SK-N-SH (cell line): ENCODE results near the gene PCED1A. TPM values are rescaled to one million over a fixed set of nuclear protein-coding genes. Genes with fewer than 3 reads are reported as not detected.

Experiments
- CTCF ChIA-PET: fragments of 300-600, 350-600 bp; formaldehyde crosslinking; extraction: SDS; loops from one replicate; lab custom pipeline; 2021; lab: Yijun Ruan, JAX
- POLR2A ChIA-PET: fragments of 350-600 bp; sonication (Branson Sonifier 250); formaldehyde crosslinking; extraction: SDS; loops from one replicate; lab custom pipeline; 2020; ENCODE audit warnings: antibody characterized with exemption, inconsistent platforms; lab: Yijun Ruan, JAX
- DNase-seq: peaks from one replicate; pipeline ENCODE4 v3.0.0; 2012
- H2AFZ ChIP-seq: fragments of 200-600 bp; sonication (generic); 2 replicates; pipeline ENCODE4 v1.8.1; 2016; ENCODE audit warnings: antibody characterized with exemption, mild to moderate bottlenecking, low read depth
- H3F3A ChIP-seq: fragments of 200-600 bp; sonication (generic); replicated peaks from 2 replicates; pipeline ENCODE3; 2016; ENCODE audit warnings: antibody characterized with exemption, mild to moderate bottlenecking; ENCODE audit not compliant: insufficient read depth
- H3K27ac ChIP-seq, 2 experiments: fragments of 200-500 bp in 1 of 2; fragments of 200-600 bp in 1 of 2; sonication (Bioruptor generic) in 1 of 2; sonication (generic), shearing (Covaris generic) in 1 of 2; 2 replicates each; pipeline versions ENCODE4 v1.5.1 to v1.6.1; 2014 to 2016; ENCODE audit warnings: low read depth in 2 of 2, inconsistent platforms in 1 of 2, low read length in 1 of 2, mild to moderate bottlenecking in 1 of 2, mixed read lengths in 1 of 2
- H3K27me3 ChIP-seq: fragments of 200-600 bp; sonication (generic), shearing (Covaris generic); 2 replicates; pipeline ENCODE4 v1.6.1; 2016; ENCODE audit warnings: mixed run types; ENCODE audit not compliant: insufficient read depth
- H3K36me3 ChIP-seq, 2 experiments: fragments of 200-500 bp in 1 of 2; fragments of 200-600 bp in 1 of 2; sonication (Bioruptor generic) in 1 of 2; sonication (generic) in 1 of 2; replicated peaks in 1 of 2; 2 replicates each; pipeline versions ENCODE3 to v1.5.1; 2014 to 2016; ENCODE audit warnings: low read length in 1 of 2, mild to moderate bottlenecking in 1 of 2; ENCODE audit not compliant: insufficient read depth in 2 of 2, control insufficient read depth in 1 of 2
- H3K4me1 ChIP-seq, 2 experiments: fragments of 200-500 bp in 1 of 2; fragments of 200-600 bp in 1 of 2; sonication (Bioruptor generic) in 1 of 2; sonication (generic), shearing (Covaris generic) in 1 of 2; 2 replicates each; pipeline versions ENCODE4 v1.5.1 to v1.6.1; 2014 to 2016; ENCODE audit warnings: low read depth in 1 of 2, low read length in 1 of 2, mixed run types in 1 of 2; ENCODE audit not compliant: insufficient read depth in 2 of 2, control insufficient read depth in 1 of 2
- H3K4me2 ChIP-seq: fragments of 200-600 bp; sonication (generic), shearing (Covaris generic); 2 replicates; pipeline ENCODE4 v1.6.1; 2017; ENCODE audit warnings: mixed run types
- H3K4me3 ChIP-seq, 2 experiments: fragments of 200-500 bp in 1 of 2; fragments of 200-600 bp in 1 of 2; sonication (Bioruptor generic) in 1 of 2; sonication (generic), shearing (Covaris generic) in 1 of 2; 2 replicates each; pipeline versions ENCODE4 v1.5.1 to v1.8.1; 2014 to 2016; ENCODE audit warnings: low read depth in 2 of 2, inconsistent platforms in 1 of 2, low read length in 1 of 2, mild to moderate bottlenecking in 1 of 2, mixed read lengths in 1 of 2, moderate library complexity in 1 of 2
- H3K79me2 ChIP-seq: fragments of 200-600 bp; sonication (generic); 2 replicates; pipeline ENCODE4 v1.8.1; 2017; ENCODE audit warnings: mild to moderate bottlenecking; ENCODE audit not compliant: insufficient read depth
- H3K9ac ChIP-seq: fragments of 200-600 bp; sonication (generic); 2 replicates; pipeline ENCODE4 v1.6.1; 2017; ENCODE audit warnings: mixed run types
- H3K9me2 ChIP-seq: fragments of 200-600 bp; sonication (generic); 2 replicates; pipeline ENCODE4 v1.6.1; 2017; ENCODE audit warnings: mixed run types
- H3K9me3 ChIP-seq: fragments of 200-600 bp; sonication (generic); 2 replicates; pipeline ENCODE4 v1.6.1; 2017; ENCODE audit warnings: mixed run types, mild to moderate bottlenecking, moderate library complexity
- H4K20me1 ChIP-seq: fragments of 200-600 bp; sonication (generic); 2 replicates; pipeline ENCODE4 v1.6.1; 2017; ENCODE audit warnings: mild to moderate bottlenecking, mixed run types; ENCODE audit not compliant: insufficient read depth
- CTCF ChIP-seq: fragments of 200-600 bp; sonication (generic); IDR thresholded peaks from 2 replicates; pipeline ENCODE4 v1.6.1; 2017; ENCODE audit warnings: antibody characterized with exemption, mild to moderate bottlenecking, moderate library complexity
- ELF1 ChIP-seq: IDR thresholded peaks from 2 replicates; pipeline ENCODE4 v1.4.0; 2012
- FOSL2 ChIP-seq: IDR thresholded peaks from 2 replicates; pipeline ENCODE4 v1.4.0; 2012; ENCODE audit warnings: low read depth, mild to moderate bottlenecking, moderate library complexity, borderline replicate concordance
- GATA2 ChIP-seq: sonication (generic); formaldehyde crosslinking; IDR thresholded peaks from 2 replicates; pipeline ENCODE4 v1.5.0; 2020; ENCODE audit warnings: mild to moderate bottlenecking, missing genetic modification reagents
- JUND ChIP-seq: IDR thresholded peaks from 2 replicates; pipeline ENCODE4 v1.4.0; 2012
- MEF2A ChIP-seq: IDR thresholded peaks from 2 replicates; pipeline ENCODE4 v1.4.0; 2012; ENCODE audit warnings: low read depth, borderline replicate concordance
- MXI1 ChIP-seq: IDR thresholded peaks from 2 replicates; pipeline ENCODE4 v1.6.1; 2012; ENCODE audit warnings: mild to moderate bottlenecking, low read depth, low read length, improper control_type of control experiment
- RAD21 ChIP-seq: IDR thresholded peaks from 2 replicates; pipeline ENCODE4 v1.6.1; 2012; ENCODE audit warnings: mild to moderate bottlenecking, low read length
- RCOR1 ChIP-seq: fragments of 150-350 bp; IDR thresholded peaks from 2 replicates; pipeline ENCODE4 v1.6.1; 2017; ENCODE audit warnings: antibody characterized with exemption, low read length
- SMC3 ChIP-seq: IDR thresholded peaks from 2 replicates; pipeline ENCODE4 v1.6.1; 2012; ENCODE audit warnings: low read depth, low read length, improper control_type of control experiment
- TEAD4 ChIP-seq: IDR thresholded peaks from 2 replicates; pipeline ENCODE4 v1.4.0; 2012; ENCODE audit warnings: mild to moderate bottlenecking, borderline replicate concordance; ENCODE audit not compliant: insufficient read depth
- YY1 ChIP-seq: IDR thresholded peaks from 2 replicates; pipeline ENCODE4 v1.4.0; 2012; ENCODE audit warnings: low read depth, mild to moderate bottlenecking
- ZBTB33 ChIP-seq: IDR thresholded peaks from 2 replicates; pipeline ENCODE4 v1.4.0; 2012; ENCODE audit warnings: low read depth, borderline replicate concordance
- WGBS: methylation state at CpG from one replicate; pipeline ENCODE4 v1.1.6; 2017; ENCODE audit warnings: low lambda C conversion rate; 5-methylcytosine and 5-hydroxymethylcytosine counted together
- polyA plus RNA-seq, 3 experiments: library from polyadenylated mRNA; depleted of rRNA; stranded (reverse); fragments of >200 nt; gene quantifications; 2 replicates each; pipeline ENCODE4 v1.2.3, GENCODE V29; 2012

PCED1A gene
- polyA plus RNA-seq, 1 of the 3 experiments (the other 2 are of a cell fraction) = 65.2 TPM

GRCh38 chr20:2798095-2798805, 42.2 kb downstream of the PCED1A start:
- no peak overlapping the region for H3K4me2 ChIP-seq
- H3K9me2 ChIP-seq = no peaks in the 10 kb centered on the region
- no peaks in the 10 kb centered on the region for H3K79me2 ChIP-seq
- no peaks in the 10 kb centered on the region for H3K27me3 ChIP-seq
- H3K9me3 ChIP-seq = no peaks in the 10 kb centered on the region
- H3F3A ChIP-seq = no peaks in the 10 kb centered on the region
- H3K27ac ChIP-seq = no peak overlapping the region
- POLR2A ChIA-PET = interaction anchor here (2.9 kb wide), 1 partner anchor 8 kb away, joined by 11 read pairs; no protein-coding TSS in a partner anchor
- DNase-seq = no peak
- H3K36me3 ChIP-seq = peaks cover 0 to 19% of the 10 kb centered on the region in 2 experiments
- H3K9ac ChIP-seq = no peak overlapping the region
- peaks cover 0 to 14% of the 10 kb centered on the region in 2 experiments; a peak in 1 of 4 replicates for H3K4me1 ChIP-seq
- WGBS = 80% methylated on average over 12 of the region's 19 CpGs
- H2AFZ ChIP-seq = no peak overlapping the region
- H4K20me1 ChIP-seq = no peaks in the 10 kb centered on the region
- CTCF ChIA-PET = interaction anchor here (0.6 to 1.7 kb wide), 2 partner anchors 203 to 1005 kb away, joined by 3 to 6 read pairs; no protein-coding TSS in a partner anchor
- TF ChIP-seq ELF1 (no peak), TEAD4 (no peak), SMC3 (no peak), ZBTB33 (no peak), GATA2 (CRISPR knock-in tag) (no peak), JUND (no peak), YY1 (no peak), RCOR1 (no peak), CTCF (no peak), MEF2A (no peak), FOSL2 (no peak), MXI1 (no peak), RAD21 (no peak)
- TF ChIP-seq, all 33 proteins: peak for 0
- H3K4me3 ChIP-seq = no peak overlapping the region
